AG10803 (cell line): ENCODE measurements around the gene GFOD2.

Source experiments
- DNase-seq: peaks from one replicate; pipeline ENCODE4 v3.0.0; 2010; ENCODE audit warnings: low read depth
- H3K4me3 ChIP-seq: 2 replicates; pipeline ENCODE4 v1.5.1; 2011; ENCODE audit warnings: mild to moderate bottlenecking, low read length, control low read depth
- TF ChIP-seq, protein P1 (sequence below): conservative IDR thresholded peaks from 2 replicates; pipeline ENCODE4 v1.5.1; 2011; ENCODE audit warnings: mild to moderate bottlenecking, low read length, control low read depth, inconsistent platforms

GFOD2 gene

GRCh38 chr16:67658849-67659674 is 60.1 kb downstream of the GFOD2 start:
- peak overlapping the region; percentile 94 for H3K4me3 ChIP-seq
- DNase-seq = no peak
- TF ChIP-seq, protein P1, sequence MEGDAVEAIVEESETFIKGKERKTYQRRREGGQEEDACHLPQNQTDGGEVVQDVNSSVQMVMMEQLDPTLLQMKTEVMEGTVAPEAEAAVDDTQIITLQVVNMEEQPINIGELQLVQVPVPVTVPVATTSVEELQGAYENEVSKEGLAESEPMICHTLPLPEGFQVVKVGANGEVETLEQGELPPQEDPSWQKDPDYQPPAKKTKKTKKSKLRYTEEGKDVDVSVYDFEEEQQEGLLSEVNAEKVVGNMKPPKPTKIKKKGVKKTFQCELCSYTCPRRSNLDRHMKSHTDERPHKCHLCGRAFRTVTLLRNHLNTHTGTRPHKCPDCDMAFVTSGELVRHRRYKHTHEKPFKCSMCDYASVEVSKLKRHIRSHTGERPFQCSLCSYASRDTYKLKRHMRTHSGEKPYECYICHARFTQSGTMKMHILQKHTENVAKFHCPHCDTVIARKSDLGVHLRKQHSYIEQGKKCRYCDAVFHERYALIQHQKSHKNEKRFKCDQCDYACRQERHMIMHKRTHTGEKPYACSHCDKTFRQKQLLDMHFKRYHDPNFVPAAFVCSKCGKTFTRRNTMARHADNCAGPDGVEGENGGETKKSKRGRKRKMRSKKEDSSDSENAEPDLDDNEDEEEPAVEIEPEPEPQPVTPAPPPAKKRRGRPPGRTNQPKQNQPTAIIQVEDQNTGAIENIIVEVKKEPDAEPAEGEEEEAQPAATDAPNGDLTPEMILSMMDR = no peak

DNA sequence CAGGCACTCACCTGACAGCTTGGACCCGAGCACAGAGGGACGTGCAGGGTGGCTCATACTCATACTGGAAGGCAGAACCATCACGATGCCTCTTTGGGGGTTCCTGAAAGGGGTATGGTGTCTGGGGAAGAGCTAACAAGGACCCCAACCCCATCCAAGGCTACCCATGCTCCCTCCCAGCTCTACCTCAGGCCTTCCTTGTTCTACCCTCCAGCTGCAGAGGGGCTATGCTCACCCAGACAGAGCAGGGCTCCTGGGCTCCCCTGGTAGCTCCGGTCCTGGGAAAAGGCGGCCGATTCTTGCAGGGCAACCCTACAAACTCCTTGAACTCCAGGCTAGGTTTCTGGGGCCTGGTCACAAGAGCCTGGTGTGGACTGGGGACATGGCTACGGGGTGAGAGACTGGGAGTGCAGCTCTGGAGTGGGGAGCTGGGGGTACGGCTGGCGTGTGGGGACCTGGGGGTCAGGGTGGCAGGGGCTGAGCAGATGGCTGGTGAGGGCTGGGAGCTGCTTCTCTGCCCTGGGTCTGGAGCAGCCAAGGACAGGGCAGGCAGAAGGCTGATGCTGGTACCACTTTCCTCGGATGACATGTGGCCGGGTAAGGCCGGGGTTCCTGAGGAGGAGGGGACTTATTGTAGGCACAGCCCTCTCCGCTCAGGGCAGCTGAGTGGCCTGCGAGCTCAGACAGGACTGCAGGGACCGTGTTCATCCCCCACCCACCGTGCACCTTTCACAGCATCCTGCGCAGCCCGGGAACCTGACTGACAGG is 61.2 kb downstream of the GFOD2 start:
- TF ChIP-seq, protein P1 = no peak
- no peak for DNase-seq
- no peak overlapping the region for H3K4me3 ChIP-seq

- TF ChIP-seq, protein P1 = no peak
- H3K4me3 ChIP-seq = no peak overlapping the region
- DNase-seq = no peak
Measured at GRCh38 chr16:67657017-67657608, 62.0 kb downstream of the GFOD2 start.

- DNase-seq = no peak
- TF ChIP-seq, protein P1 = no peak
- H3K4me3 ChIP-seq = no peak overlapping the region
Measured at GRCh38 chr16:67656344-67657016, 62.6 kb downstream of the GFOD2 start.

- TF ChIP-seq, protein P1 = no peak
- DNase-seq = no peak
- no peak overlapping the region for H3K4me3 ChIP-seq
Measured at GRCh38 chr16:67655363-67655762, 63.8 kb downstream of the GFOD2 start.

GRCh38 chr16:67654403-67654911 is 64.7 kb downstream of the GFOD2 start:
- no peak for DNase-seq
- TF ChIP-seq, protein P1 = no peak
- no peak overlapping the region for H3K4me3 ChIP-seq
